Measurements from ENCODE around the gene SLC26A9. TPM values are rescaled to one million over a fixed set of nuclear protein-coding genes. Genes with fewer than 3 reads are reported as not detected.

Gene SLC26A9
- total RNA-seq, 1 experiment from 2014 or later, result not detected

DNA sequence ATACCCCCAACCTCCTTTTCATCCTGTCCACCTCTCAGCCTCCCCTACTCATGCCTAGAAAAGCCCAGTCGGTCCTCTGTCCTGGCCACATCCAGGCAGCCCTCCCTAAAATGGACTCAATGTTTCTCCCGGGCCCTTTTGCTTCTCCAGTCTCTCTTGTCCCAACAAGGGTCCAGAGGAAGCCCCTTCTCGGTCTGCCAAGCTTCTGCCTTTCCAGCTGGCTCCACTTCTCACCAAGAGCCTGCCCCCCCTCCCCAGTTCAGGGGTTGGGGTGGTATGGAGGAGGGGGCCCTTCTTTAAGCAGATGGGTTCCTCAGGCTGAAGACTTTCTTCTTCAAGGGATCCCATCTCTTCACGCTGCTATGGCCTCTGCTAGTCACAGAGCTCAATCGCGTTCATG is 36.0 kb upstream of the SLC26A9 start:
- ATAC-seq (no peak), DNase-seq (ENCODE audit: low read depth, low spot score) (no peak)
- H3K27ac ChIP-seq (ENCODE audit: low read length), result no peak overlapping the region
- H3K4me3 ChIP-seq (ENCODE audit: low read depth in 2 of 2, low read length in 2 of 2), result no peak overlapping the region
- TF ChIP-seq POLR2AphosphoS5 (IDR thresholded peaks at IDR 0.05; ENCODE audit: low read depth, low read length) (no peak), TCF7L2 (IDR thresholded peaks at IDR 0.05; ENCODE audit: low read depth, low read length) (no peak), SIN3A (IDR thresholded peaks at IDR 0.05; ENCODE audit: borderline replicate concordance, insufficient read depth, low read depth, low read length) (no peak)
- TF ChIP-seq, protein P1, sequence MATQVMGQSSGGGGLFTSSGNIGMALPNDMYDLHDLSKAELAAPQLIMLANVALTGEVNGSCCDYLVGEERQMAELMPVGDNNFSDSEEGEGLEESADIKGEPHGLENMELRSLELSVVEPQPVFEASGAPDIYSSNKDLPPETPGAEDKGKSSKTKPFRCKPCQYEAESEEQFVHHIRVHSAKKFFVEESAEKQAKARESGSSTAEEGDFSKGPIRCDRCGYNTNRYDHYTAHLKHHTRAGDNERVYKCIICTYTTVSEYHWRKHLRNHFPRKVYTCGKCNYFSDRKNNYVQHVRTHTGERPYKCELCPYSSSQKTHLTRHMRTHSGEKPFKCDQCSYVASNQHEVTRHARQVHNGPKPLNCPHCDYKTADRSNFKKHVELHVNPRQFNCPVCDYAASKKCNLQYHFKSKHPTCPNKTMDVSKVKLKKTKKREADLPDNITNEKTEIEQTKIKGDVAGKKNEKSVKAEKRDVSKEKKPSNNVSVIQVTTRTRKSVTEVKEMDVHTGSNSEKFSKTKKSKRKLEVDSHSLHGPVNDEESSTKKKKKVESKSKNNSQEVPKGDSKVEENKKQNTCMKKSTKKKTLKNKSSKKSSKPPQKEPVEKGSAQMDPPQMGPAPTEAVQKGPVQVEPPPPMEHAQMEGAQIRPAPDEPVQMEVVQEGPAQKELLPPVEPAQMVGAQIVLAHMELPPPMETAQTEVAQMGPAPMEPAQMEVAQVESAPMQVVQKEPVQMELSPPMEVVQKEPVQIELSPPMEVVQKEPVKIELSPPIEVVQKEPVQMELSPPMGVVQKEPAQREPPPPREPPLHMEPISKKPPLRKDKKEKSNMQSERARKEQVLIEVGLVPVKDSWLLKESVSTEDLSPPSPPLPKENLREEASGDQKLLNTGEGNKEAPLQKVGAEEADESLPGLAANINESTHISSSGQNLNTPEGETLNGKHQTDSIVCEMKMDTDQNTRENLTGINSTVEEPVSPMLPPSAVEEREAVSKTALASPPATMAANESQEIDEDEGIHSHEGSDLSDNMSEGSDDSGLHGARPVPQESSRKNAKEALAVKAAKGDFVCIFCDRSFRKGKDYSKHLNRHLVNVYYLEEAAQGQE (IDR thresholded peaks at IDR 0.05; ENCODE audit: insufficient read depth in 1 of 2, low read depth in 2 of 2, low read length in 1 of 2), result no peak
- TF ChIP-seq, protein P2, sequence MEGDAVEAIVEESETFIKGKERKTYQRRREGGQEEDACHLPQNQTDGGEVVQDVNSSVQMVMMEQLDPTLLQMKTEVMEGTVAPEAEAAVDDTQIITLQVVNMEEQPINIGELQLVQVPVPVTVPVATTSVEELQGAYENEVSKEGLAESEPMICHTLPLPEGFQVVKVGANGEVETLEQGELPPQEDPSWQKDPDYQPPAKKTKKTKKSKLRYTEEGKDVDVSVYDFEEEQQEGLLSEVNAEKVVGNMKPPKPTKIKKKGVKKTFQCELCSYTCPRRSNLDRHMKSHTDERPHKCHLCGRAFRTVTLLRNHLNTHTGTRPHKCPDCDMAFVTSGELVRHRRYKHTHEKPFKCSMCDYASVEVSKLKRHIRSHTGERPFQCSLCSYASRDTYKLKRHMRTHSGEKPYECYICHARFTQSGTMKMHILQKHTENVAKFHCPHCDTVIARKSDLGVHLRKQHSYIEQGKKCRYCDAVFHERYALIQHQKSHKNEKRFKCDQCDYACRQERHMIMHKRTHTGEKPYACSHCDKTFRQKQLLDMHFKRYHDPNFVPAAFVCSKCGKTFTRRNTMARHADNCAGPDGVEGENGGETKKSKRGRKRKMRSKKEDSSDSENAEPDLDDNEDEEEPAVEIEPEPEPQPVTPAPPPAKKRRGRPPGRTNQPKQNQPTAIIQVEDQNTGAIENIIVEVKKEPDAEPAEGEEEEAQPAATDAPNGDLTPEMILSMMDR (IDR thresholded peaks at IDR 0.05), result no peak
- no TSS peak for BruUV-seq (replicated peaks)
- no peaks in the 10 kb centered on the region; the same call in 1 of the 2 replicates for H3K27me3 ChIP-seq (ENCODE audit: control insufficient read depth, insufficient read depth, low read length)
- ChIA-PET CTCF (interaction anchor here (4.0 kb wide), 1 partner anchor 60 kb away, joined by 116 read pairs; no protein-coding TSS in a partner anchor), POLR2A (interaction anchor here (0.6 kb wide), 1 partner anchor 63 kb away, joined by 4 read pairs; no protein-coding TSS in a partner anchor)
- in situ Hi-C loops (cut with HindIII; ENCODE audit: low pct_unique_long_range_greater_than_20kb, low sequenced_read_pairs) (no loop called here), intact Hi-C loops (cut with micrococcal nuclease; ENCODE audit: unreplicated experiment) (no loop called here)
- H3K4me1 ChIP-seq (ENCODE audit: control insufficient read depth, insufficient read depth, low read length), result no peaks in the 10 kb centered on the region
- no peaks in the 10 kb centered on the region for H3K36me3 ChIP-seq (ENCODE audit: control insufficient read depth, insufficient read depth, low read length)
- no peaks in the 10 kb centered on the region for H3K9me3 ChIP-seq (ENCODE audit: control insufficient read depth, insufficient read depth, low read depth, low read length)

DNA sequence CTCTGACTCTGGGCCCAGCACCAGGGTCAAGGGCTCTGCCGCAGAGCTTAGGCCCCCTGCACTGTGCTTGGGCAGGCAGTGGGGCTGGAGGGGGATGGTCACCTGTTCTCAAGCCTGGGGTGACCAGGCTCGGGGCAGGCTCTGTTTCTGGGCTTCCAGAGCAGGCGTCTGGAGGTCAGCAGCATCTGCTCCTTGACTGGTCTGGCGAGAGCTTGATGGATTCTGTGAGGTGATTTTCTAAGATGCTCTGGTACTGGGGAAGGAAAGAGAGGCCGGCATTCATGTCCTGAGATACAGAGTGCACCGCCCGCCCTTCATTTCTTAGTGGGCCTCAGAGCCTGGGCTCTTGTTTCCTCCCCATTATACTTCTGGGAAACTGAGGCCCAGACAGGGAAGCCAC is 35.4 kb upstream of the SLC26A9 start:
- Histone ChIP-seq H3K27ac (ENCODE audit: low read length) (no peak overlapping the region), H3K9me3 (ENCODE audit: control insufficient read depth, insufficient read depth, low read depth, low read length) (no peaks in the 10 kb centered on the region), H3K4me3 (ENCODE audit: low read depth in 2 of 2, low read length in 2 of 2) (no peak overlapping the region), H3K4me1 (ENCODE audit: control insufficient read depth, insufficient read depth, low read length) (no peaks in the 10 kb centered on the region), H3K36me3 (ENCODE audit: control insufficient read depth, insufficient read depth, low read length) (no peaks in the 10 kb centered on the region), H3K27me3 (ENCODE audit: control insufficient read depth, insufficient read depth, low read length) (no peaks in the 10 kb centered on the region; the same call in 1 of the 2 replicates)
- BruUV-seq (replicated peaks), result no TSS peak
- no peak; the same call in 1 of the 2 replicates for ATAC-seq
- no peak for DNase-seq (ENCODE audit: low read depth, low spot score)
- ChIA-PET CTCF (interaction anchor here (4.0 kb wide), 1 partner anchor 59 kb away, joined by 116 read pairs; no protein-coding TSS in a partner anchor), POLR2A (no interaction called here)
- TF ChIP-seq TCF7L2 (IDR thresholded peaks at IDR 0.05; ENCODE audit: low read depth, low read length) (no peak), POLR2AphosphoS5 (IDR thresholded peaks at IDR 0.05; ENCODE audit: low read depth, low read length) (no peak), SIN3A (IDR thresholded peaks at IDR 0.05; ENCODE audit: borderline replicate concordance, insufficient read depth, low read depth, low read length) (no peak)
- TF ChIP-seq, protein P1 (IDR thresholded peaks at IDR 0.05; ENCODE audit: insufficient read depth in 1 of 2, low read depth in 2 of 2, low read length in 1 of 2), result no peak
- TF ChIP-seq, protein P2 (IDR thresholded peaks at IDR 0.05), result no peak
- in situ Hi-C loops (cut with HindIII; ENCODE audit: low pct_unique_long_range_greater_than_20kb, low sequenced_read_pairs), result no loop called here
- intact Hi-C loops (cut with micrococcal nuclease; ENCODE audit: unreplicated experiment), result no loop called here
